Activated CD8-positive, alpha-beta memory T cell treated with anti-CD3 and anti-CD28 coated beads, Interleukin-2, amount 50 U/mL, for 24 hours (primary cell): ENCODE data around the gene TBX20.
"Not testable (repeated sequence)": the region's sequence is repeated elsewhere in the genome, so short reads cannot be mapped to it uniquely, and the experiment has no call there.

Experiments
- DNase-seq: peaks from one replicate; pipeline ENCODE4 v3.0.0-alpha.2; 2020; ENCODE audit errors: extremely low read depth

Gene TBX20

DNA sequence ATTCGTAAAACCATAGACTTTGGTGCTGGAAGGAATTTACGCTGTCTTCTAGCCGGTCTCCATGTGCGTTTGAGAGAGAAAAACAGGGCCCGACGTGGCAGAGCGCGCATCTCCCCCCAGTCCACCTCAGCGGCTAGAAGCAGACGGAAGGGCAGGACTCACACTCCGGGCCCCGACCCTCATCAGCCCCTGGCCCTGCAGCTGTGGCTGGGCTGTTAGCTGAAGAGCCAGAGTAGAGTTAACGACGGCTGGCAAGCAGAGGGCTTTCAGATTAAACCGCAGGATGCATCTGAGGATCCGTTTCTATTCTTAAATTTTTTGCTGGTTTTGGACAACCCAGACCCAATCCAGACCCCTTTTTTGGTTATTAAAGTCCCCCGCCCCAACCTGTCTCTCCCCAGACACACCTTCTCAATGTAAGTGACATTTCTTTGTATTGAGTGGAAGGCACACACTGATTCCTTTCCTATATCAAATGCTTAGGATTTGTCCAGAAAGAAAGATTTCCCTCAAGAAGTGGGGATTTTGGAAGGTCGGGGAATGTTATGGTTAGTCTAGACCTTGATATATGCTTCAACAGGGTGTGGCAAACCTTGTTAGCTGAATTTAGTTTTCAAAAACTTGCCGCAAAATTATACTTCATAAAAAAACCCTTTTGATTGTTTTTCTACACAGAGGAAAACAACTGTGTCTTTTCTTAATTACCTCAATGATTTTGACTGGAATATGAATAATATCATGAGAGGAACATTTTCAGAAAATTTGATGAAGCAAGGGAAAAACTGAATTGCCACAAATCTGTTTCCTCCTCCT is 1.7 kb upstream of the TBX20 start:
- DNase-seq = no peak

DNA sequence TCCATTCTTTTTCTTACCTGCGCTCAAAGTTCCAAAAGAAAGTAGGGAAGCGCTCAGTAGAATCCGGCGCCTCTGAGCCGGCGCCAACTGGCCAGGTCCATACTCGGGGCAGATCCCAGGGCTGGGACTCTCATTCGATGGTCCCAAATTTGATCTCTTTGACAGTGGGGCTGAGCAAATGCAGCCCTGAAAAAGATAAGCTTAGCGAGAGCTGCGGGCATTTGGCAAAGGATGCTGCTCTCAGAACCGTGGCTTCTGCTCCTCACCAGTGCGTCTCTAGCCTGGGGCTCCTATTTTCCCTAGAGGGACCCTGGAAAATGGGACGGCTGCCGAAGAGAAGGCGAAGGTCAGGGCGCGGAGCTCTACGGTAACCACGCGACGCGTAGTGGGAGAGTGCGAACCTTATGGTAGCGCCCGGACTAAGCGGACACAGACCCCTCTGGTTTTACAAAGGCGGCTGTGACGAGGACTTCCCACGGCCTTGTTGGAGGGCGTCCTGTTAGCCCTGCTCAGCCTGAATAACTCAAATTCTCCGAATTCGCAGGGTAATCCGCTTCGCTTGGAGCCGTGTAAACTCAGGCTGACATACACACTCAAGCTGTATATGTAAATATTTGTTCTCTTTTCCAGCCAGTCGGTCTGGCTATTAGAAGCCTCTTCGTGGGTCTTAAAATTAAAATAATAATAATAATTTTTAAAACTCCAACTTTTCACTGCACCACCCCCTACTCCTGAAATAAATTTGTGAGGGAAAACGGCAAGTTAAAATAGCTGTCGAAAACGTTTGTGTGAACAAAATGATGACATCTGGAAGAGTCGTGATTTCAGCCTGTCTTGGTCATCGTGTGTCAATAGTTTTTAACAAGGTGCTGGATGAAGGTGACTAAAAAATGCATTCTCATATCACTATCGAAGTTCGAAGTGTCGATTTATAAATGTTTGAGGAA is 869 bp upstream of the TBX20 start:
- DNase-seq = no peak

- no peak for DNase-seq
Measured at GRCh38 chr7:35253460-35253709, 515 bp downstream of the TBX20 start.

- no peak for DNase-seq
Measured at GRCh38 chr7:35252612-35253459, 1.1 kb downstream of the TBX20 start.

GRCh38 chr7:35251606-35252310 is 2.1 kb downstream of the TBX20 start:
- DNase-seq = no peak

DNA sequence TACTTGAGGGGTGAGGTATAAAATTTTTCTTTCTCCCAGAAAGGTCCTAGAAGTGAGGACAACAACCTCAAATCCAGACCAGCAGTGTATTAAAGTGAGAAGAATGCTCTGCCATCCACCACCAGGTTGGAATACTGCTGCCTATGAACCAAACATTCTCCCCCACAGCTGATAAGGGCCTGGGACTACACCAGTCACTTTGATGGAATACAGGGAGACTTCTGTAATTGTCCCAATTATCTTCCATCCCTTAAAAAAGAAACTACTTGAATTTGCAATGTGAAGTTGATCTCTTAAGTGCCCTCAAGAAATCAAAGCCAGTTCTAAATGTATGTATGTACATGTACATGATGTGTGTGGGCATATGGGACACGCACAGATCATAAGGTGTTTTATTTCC is 3.0 kb downstream of the TBX20 start:
- no peak for DNase-seq

DNA sequence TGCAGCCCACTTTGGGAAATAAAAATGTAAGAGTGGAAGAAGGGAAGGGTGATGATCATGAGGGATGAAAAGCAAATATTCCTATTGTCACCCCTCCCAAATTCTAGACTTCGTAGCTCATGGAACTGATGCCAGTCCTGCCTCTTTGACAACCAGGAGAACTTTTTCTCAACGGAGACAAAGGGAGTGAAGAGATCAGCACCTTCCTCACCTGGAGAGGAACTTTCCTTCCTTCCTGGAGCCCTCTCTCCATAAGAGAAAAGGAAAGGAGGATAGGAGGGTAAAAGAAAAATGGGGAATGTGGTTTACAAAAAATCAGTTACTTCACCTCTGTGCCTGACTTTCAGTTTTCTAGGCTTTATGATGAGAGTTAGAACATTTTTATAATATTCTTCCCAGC is 3.4 kb downstream of the TBX20 start:
- no peak for DNase-seq

DNA sequence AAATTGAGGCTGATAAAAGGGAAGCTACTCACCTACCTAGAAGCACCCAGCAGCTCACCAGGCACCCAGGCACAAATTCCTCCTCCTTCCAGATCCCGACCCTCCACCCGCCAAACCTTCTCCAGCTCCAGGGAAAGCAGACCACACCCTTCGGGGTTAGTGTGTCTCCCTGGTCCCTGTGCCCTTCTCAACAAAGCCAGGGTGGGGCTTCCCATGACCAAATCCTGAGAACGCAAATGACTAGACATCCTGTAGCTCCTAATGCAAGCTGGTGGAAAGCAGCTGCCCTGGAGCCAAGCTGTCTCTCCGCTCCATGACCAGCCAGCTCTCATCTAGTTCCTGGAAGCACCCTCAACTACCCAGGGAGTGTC is 4.4 kb downstream of the TBX20 start:
- no peak for DNase-seq

- DNase-seq = no peak
Measured at GRCh38 chr7:35248576-35249536, 5.0 kb downstream of the TBX20 start.

GRCh38 chr7:35246819-35247218 is 7.1 kb downstream of the TBX20 start:
- no peak for DNase-seq

- DNase-seq = no peak
Measured at GRCh38 chr7:35241884-35242283, 12.0 kb downstream of the TBX20 start.

DNA sequence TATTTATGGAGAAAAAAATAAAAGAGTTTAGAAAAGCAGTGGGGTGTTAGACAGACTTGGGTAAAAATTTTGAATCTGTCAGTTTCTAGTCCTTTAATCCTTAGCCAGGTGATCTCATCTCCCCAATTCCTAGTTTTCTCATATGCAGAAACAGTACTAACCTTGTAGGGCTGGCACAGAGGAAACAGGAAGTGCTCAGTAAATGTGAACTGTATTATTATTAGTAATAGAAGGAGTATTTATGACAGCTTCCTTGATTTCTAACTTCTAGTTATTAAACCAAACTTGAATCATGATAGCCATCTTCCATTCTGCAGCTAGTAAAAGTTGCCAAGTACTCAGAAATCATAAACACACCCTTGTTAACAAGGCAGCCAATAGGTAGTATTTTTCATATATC is 12.5 kb downstream of the TBX20 start:
- no peak for DNase-seq

GRCh38 chr7:35241008-35241407 is 12.9 kb downstream of the TBX20 start:
- DNase-seq = not testable (repeated sequence)

DNA sequence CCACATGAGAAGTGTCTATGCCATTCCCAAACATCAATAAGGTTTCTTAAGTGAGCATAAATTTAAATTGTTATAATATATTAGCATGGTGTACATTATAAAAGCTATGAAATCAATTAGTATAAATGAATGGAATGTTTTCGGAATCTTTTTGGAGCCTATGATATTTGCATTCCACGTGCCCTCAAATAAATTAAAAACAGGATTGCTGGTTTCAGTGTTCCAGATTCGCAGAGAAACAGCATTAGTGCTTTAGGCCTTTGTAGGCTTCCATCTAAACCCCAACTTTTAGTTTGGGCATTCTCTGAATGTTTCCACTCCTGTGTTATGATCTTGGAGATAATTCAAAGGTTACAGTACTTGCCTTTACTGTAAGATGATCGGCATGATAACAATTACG is 15.4 kb downstream of the TBX20 start:
- not testable (repeated sequence) for DNase-seq

DNA sequence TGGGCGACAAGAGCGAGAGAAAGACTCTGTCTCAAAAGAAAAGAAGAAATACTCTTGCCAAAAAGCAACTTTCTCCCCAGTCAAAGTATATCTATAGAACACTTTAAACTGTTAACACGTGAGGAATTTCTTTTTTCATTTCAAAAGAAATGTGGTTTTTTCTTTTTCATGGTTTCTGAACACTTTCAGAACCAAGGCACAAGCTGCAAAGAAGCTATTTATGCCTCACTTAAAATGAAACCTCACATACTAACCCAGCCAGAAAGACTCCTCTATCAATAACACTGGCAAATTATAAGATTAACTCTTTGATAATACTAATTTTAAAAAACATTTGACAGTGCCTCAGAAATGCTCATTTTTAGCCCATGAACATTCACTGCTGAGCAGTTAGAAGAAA is 20.9 kb downstream of the TBX20 start:
- no peak for DNase-seq

DNA sequence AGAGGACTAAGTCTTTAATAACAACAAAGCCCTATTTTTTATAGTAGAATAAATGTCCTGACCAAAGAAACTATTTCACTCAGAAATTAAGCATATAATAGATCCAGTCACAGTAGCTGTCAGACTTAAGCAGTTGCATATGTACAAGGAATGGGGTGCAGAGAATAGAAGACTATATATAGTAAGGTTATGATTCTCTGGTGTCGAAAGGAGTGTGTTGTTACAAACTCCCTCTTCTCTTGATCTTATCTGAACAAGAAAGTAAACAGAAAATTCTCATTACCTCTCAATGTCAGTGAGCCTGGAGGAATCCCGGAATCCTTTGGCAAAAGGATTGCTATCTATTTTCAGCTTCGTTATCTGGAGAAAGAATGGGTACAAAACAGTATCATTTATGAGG is 22.7 kb downstream of the TBX20 start:
- not testable (repeated sequence) for DNase-seq

DNA sequence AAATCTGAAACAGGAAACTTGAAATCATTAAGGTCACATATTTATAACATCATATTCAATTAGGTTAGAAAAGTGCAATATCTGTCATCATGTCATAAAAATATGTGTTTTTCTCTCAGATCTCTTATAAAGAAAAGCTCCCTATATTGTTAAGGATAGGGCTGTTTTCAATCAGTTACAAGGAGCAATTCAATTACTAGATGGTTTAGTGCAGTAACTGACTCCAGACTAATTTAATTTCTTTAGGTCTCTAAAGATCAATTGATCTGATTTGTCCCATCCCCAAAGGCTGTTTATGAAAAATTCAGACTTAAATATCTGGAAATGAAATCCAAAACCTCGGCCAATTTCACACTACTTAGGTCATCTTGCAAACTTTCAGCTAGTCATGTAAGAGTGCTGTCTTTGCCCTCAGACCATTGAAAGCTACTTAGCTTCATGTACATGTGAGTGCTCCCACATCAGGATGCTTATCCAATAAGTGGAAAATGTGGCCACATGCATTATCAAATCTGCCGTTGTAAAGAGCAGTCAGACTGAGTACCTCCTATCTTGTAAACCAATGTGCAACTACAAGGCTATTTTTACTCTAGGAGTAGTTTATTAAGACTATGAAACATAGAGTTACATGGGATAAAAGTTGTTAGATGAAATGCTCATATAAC is 24.7 kb downstream of the TBX20 start:
- not testable (repeated sequence) for DNase-seq

DNA sequence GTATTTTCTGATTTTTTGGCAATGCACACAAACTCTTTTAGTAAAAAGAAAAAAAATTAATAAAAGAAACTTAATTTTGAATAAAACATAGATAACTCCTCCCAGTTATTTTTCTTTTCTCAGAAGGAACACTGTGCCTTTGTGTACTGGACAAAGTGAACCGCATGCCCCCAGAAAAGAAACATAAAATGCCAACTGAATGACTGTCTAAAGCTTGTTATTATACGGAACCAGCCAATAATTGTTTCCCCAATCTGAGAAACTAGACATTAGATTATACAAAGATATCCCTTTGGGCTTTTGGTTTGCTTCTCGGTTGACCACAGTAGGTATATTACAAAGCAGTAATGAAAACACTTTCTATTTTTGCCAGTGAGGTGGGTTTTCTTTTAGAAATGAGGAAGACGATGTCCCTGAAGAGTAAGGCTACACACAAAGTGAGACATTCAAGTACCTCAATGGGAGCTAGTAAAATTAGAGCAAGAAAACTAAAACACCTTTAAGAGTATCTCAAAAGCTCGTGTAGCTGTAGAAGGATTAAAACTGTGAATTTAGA is 25.3 kb downstream of the TBX20 start:
- not testable (repeated sequence) for DNase-seq

DNA sequence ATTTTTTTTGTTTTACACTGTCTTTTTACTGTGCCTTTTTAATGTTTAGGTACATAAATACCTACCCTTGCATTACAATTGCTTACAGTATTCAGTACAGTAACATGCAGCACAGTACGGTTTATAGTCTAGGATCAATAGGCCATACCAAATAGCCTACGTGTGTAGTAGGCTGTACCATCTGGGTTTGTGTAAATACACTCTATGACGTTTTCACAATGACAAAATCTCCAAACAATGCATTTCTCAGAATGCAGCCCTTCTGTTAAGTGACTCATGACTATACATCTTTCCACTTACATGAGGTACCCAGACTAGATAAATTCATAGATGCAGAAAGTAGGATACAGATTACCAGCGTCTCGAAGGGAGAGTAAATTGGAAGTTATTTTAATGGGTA is 26.5 kb downstream of the TBX20 start:
- DNase-seq = not testable (repeated sequence)

DNA sequence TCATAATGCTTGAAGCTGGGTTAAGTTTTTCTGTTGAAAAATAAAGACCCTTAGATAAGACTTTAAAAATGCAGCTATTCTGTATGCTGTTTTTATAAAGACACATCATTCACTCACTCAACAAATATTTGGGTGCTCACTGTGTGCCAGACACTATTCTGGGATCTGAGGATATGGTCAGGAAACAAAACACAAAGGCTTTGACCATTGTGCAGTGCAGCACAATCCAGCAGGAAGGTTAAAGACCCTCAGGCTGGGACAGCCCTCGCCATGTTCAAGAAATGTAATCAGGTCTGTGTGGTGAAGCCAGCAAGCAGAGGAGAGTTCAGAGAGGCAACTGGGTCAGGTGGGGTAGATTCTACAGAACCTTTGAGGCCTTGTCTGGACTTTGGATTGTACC is 31.5 kb downstream of the TBX20 start:
- DNase-seq = not testable (repeated sequence)
